ENCODE measurements around the gene CKLF.
"Not testable (repeated sequence)": the region's sequence is repeated elsewhere in the genome, so short reads cannot be mapped to it uniquely, and the experiment has no call there.

Gene CKLF, protein sequence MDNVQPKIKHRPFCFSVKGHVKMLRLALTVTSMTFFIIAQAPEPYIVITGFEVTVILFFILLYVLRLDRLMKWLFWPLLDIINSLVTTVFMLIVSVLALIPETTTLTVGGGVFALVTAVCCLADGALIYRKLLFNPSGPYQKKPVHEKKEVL

DNA sequence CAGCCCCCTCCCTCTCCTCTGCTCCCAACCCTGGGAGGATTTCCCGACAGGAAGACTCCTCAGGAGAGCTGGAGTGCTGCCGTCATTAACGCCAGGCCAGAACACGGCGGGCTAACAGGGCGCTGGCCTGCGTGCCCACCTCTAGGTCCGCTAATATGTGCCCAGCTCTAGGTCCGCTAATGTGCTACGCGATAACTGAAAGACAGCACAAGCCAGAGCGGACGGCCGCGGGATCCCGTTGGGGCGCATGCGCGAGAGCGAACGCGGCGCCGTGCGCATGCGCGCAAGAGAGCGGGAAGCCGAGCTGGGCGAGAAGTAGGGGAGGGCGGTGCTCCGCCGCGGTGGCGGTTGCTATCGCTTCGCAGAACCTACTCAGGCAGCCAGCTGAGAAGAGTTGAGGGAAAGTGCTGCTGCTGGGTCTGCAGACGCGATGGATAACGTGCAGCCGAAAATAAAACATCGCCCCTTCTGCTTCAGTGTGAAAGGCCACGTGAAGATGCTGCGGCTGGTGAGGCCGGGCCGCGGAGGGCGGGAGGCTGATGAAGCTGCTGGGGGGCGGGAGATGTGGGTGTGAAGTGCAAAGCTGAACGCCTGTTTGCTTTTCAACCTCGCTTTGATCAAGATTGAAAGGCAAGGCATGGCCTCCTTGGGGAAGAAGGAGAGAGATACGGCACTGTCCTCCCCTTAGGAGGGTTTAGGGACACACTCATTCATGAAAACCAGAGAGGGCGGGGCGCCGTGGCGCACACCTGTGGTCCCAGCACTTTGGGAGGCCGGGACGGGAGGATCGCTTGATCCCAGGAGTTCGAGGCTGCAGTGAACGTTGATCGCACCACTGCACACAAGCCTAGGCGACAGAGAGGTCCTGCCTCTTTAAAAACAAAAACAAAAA lies at the start of gene CKLF:
CKLF (plus strand) TSS at position 291 of the 892 bp plus-strand sequence; CDS start at position 431, 140 bp downstream.
- H3K9me3 Mint-ChIP-seq, result no peaks in the 10 kb centered on the region
- peaks cover 84% of the 10 kb centered on the region for H3K4me1 Mint-ChIP-seq (ENCODE audit: low read depth)
- H3K27me3 Mint-ChIP-seq, result no peaks in the 10 kb centered on the region
- H3K27ac Mint-ChIP-seq, result peak within 1 kb of the TSS; percentile 95
- H3K4me3 Mint-ChIP-seq, result peak within 1 kb of the TSS; percentile 92
- peaks cover 41% of the 10 kb centered on the region for H3K36me3 Mint-ChIP-seq (ENCODE audit: low read depth)

DNA sequence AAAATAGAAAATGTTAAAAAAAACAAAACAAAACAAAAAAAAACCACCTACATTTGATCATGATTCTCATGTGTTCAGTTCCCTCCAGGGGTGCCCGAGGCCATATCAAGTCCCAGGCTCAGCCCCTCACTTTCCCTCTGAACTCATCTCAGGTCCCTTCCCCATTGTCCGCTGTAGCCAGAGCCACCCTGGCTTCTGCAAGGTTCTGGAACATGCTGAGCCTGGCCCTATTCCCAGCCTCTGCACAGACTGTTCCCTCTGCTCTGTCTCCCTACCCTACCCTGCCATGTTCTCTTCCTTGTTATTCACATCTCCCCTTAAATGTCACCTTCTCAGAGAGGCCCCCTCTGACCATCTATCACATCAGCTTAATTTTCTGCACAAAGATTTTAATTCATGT lies 49.3 kb upstream of the CKLF start:
- H3K9me3 Mint-ChIP-seq, result no peaks in the 10 kb centered on the region
- H3K27me3 Mint-ChIP-seq, result no peaks in the 10 kb centered on the region
- peaks cover 1% of the 10 kb centered on the region for H3K4me1 Mint-ChIP-seq (ENCODE audit: low read depth)
- no peak overlapping the region for H3K27ac Mint-ChIP-seq
- H3K4me3 Mint-ChIP-seq, result no peak overlapping the region
- H3K36me3 Mint-ChIP-seq (ENCODE audit: low read depth), result no peaks in the 10 kb centered on the region

DNA sequence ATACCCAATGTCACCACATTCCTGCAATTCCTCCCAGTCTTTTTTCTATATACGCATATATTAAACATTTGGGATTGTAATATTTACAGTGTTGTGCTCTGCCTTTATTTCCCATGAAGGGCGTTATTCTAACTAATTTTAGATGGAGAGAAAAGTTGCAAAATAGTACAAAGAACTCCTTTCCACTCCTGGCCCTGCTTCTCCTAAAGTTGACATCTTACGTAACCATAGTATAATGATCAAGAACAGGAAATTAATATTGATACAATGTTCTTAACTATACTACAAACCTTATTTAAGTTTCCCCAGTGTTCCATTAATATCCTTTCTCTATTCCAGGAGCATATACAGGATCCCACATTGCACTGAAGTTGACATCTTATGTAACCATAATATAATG lies 48.8 kb upstream of the CKLF start:
- Mint-ChIP-seq H3K27ac (no peak overlapping the region), H3K4me3 (no peak overlapping the region), H3K9me3 (no peaks in the 10 kb centered on the region), H3K36me3 (ENCODE audit: low read depth) (no peaks in the 10 kb centered on the region), H3K27me3 (no peaks in the 10 kb centered on the region), H3K4me1 (ENCODE audit: low read depth) (peaks cover 7% of the 10 kb centered on the region)

DNA sequence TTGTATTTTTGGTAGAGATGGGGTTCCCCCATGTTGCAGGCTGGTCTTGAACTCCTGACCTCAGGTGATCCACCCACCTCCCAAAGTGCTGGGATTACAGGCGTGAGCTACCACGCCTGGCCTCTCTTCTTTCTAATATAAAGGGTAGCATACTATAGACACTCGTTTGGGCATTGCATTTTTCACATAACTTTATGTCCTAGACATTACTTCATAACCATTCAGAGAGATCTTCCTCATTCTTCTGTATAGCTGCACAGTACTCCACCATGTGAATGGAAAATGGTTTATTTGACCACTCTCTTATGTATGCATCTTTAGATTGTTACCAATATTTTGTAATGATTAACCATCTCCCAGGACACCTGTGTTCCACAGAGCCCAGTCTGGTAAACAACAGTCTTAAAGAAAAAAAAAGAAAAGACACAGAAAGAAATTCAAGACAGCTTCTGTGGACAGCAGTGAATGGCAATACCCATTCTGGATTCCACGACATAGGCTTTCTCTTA lies 44.6 kb upstream of the CKLF start:
- H3K27me3 Mint-ChIP-seq, result no peaks in the 10 kb centered on the region
- H3K4me3 Mint-ChIP-seq, result no peak overlapping the region
- peaks cover 14% of the 10 kb centered on the region for H3K4me1 Mint-ChIP-seq (ENCODE audit: low read depth)
- peaks cover 6% of the 10 kb centered on the region for H3K36me3 Mint-ChIP-seq (ENCODE audit: low read depth)
- no peak overlapping the region for H3K27ac Mint-ChIP-seq
- no peaks in the 10 kb centered on the region for H3K9me3 Mint-ChIP-seq

DNA sequence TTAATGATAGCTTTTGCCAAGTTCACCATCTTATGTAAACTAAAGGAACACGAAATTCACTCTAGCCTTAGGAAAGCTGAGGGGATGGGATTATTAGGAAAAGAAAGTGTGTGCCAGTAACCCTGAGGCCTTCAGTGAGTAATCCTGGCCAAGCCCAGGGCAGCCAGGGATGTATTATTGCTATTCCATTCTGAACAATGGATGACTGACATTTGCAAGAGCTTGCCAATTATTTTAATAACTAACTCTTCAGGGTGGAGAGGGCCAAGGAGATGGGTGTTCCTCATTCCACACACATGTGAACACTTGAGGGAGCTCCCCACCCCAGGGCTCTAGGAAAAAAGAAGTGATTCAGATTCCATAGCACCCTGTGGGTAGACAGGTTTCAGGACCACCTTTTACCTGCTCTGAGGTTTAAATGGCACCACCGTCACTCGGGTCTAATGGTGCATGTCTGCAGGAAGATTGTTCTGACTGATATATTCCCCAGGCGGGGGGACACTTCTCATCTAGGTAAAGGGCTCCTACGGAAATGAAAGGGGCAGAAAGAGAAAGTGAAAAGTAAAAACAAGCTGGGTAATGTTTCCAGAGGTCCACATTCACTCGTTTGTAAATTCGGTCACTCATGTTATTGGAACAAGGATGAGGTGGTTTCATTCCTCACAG lies 44.0 kb upstream of the CKLF start:
- Mint-ChIP-seq H3K4me3 (no peak overlapping the region), H3K9me3 (no peaks in the 10 kb centered on the region), H3K27ac (no peak overlapping the region), H3K4me1 (ENCODE audit: low read depth) (peaks cover 14% of the 10 kb centered on the region), H3K27me3 (no peaks in the 10 kb centered on the region), H3K36me3 (ENCODE audit: low read depth) (peaks cover 6% of the 10 kb centered on the region)

DNA sequence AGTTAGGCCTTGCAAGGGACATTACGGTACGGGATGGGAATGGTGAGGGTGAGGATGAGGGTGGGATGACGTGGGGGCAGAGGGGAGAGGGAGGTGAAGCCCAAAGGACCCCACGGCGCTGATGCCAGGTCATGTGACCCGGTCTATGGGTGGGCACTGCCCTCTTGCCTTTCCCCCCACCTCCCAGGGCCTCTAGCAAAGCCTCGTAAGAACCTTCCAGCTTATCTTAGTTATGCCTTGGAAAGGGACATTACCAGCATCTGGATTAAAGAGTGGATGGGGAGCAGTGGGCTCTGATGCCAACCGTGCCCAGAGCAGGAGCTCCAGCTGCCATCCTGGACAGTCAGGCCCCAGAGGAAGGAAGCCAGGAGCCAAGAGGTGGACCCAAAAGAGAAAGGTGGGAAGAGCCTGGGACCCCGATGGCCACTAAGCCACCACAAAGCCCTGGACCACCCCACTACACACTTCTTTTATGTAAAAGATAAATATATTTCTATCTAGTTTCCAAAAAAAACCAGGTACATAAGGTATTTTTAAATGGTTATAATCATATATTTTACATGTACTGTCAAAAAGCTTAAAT lies 43.4 kb upstream of the CKLF start:
- Mint-ChIP-seq H3K4me1 (ENCODE audit: low read depth) (peaks cover 14% of the 10 kb centered on the region), H3K27me3 (no peaks in the 10 kb centered on the region), H3K27ac (no peak overlapping the region), H3K36me3 (ENCODE audit: low read depth) (peaks cover 6% of the 10 kb centered on the region), H3K9me3 (no peaks in the 10 kb centered on the region), H3K4me3 (no peak overlapping the region)

GRCh38 chr16:66509576-66509975 lies 42.8 kb upstream of the CKLF start:
- no peaks in the 10 kb centered on the region for H3K9me3 Mint-ChIP-seq
- H3K36me3 Mint-ChIP-seq (ENCODE audit: low read depth), result peaks cover 6% of the 10 kb centered on the region
- H3K27me3 Mint-ChIP-seq, result no peaks in the 10 kb centered on the region

GRCh38 chr16:66510298-66510697 lies 42.1 kb upstream of the CKLF start:
- H3K36me3 Mint-ChIP-seq (ENCODE audit: low read depth), result peaks cover 6% of the 10 kb centered on the region
- no peak overlapping the region for H3K27ac Mint-ChIP-seq
- no peak overlapping the region for H3K4me3 Mint-ChIP-seq
- H3K4me1 Mint-ChIP-seq (ENCODE audit: low read depth), result peaks cover 21% of the 10 kb centered on the region
- no peaks in the 10 kb centered on the region for H3K27me3 Mint-ChIP-seq
- H3K9me3 Mint-ChIP-seq, result no peaks in the 10 kb centered on the region

More at GRCh38 chr16:66509576-66509975, 42.8 kb upstream of the CKLF start:
- Mint-ChIP-seq H3K27ac (no peak overlapping the region), H3K4me1 (ENCODE audit: low read depth) (peaks cover 14% of the 10 kb centered on the region), H3K4me3 (no peak overlapping the region)

DNA sequence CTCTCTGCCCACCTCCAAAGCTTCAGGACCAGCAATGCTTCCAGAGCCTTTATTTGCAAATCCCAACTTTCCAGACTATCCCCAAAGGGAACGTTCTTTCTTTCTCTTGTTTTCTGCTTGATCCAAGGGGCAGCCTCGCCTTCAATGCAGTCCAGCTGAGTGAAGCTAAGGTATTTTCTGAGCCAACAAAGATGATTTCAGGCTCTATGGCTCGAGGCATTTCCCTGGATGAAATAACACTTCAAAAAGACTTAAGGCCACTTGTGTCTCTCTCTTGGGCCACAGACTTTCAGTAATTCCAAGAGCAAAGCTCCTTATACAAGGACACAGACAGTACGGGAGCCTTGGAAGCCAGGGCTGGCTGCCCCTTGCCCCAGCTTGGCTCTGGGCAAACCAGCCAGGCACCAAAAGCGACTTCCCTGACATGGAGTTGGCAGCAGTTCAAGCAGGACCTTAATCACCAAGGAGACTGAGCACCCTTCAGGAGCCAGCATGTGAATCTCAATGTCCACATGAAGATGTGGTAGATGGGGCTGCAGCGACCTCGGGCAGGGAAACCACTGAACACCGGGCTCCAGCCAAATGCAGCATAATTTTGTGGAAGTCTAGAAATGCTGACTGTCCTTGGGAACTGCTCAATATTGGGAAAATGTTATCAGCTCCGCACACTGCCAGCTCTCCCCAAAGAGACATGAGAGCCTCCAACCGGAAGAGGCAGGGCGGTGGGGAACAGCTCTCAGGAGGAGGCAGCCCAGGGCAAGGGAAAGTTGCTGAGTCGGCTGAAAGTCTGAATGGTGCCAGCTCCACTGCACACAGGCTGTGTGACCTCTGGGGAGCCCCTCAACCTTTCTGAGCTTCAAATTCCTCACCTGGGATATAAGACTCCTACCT lies 41.4 kb upstream of the CKLF start:
- H3K9me3 Mint-ChIP-seq, result no peaks in the 10 kb centered on the region
- peaks cover 6% of the 10 kb centered on the region for H3K36me3 Mint-ChIP-seq (ENCODE audit: low read depth)
- no peak overlapping the region for H3K27ac Mint-ChIP-seq
- H3K4me1 Mint-ChIP-seq (ENCODE audit: low read depth), result peaks cover 27% of the 10 kb centered on the region
- H3K27me3 Mint-ChIP-seq, result no peaks in the 10 kb centered on the region
- H3K4me3 Mint-ChIP-seq, result no peak overlapping the region

GRCh38 chr16:66511602-66512271 lies 40.6 kb upstream of the CKLF start:
- Mint-ChIP-seq H3K4me3 (no peak overlapping the region), H3K4me1 (ENCODE audit: low read depth) (peaks cover 35% of the 10 kb centered on the region), H3K9me3 (no peaks in the 10 kb centered on the region), H3K27me3 (no peaks in the 10 kb centered on the region), H3K36me3 (ENCODE audit: low read depth) (peaks cover 6% of the 10 kb centered on the region), H3K27ac (no peak overlapping the region)

DNA sequence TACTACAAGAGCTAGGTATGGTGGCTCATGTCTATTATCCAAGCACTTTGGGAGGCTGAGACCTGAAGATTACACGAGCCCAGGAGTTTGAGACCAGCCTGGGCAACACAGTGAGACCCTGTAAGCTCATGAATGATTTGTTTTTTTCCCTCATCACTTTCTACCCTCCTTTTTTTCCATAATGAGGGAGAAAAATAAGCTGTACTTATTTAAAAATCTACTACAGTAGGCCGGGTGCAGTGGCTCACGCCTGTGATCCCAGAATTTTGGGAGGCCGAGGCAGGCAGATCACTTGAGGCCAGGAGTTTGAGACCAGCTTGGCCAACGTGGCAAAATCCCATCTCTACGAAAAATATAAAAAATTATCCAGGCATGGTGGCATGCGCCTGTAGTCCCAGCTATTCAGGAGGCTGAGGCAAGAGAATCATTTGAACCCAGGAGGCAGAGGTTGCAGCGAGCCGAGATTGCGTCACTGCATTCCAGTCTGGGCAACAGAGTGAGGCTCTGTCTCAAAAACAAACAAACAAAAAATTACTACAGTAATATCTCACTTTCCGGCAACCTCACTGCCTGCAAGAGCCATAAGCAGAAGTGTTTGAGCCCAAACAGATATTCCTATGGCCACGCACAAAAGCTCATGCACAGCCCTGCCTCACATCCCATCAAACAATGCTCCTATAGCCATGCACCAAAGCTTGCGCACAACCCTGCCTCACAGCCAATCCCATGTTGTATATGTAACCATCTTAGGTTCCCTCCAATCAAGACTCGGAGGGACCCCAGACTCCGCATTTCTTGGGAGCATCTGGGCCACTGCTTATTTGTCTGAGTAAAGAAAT lies 39.9 kb upstream of the CKLF start:
- Mint-ChIP-seq H3K36me3 (ENCODE audit: low read depth) (peaks cover 6% of the 10 kb centered on the region), H3K9me3 (no peaks in the 10 kb centered on the region), H3K4me1 (ENCODE audit: low read depth) (peaks cover 43% of the 10 kb centered on the region), H3K27me3 (no peaks in the 10 kb centered on the region), H3K27ac (no peak overlapping the region), H3K4me3 (no peak overlapping the region)

DNA sequence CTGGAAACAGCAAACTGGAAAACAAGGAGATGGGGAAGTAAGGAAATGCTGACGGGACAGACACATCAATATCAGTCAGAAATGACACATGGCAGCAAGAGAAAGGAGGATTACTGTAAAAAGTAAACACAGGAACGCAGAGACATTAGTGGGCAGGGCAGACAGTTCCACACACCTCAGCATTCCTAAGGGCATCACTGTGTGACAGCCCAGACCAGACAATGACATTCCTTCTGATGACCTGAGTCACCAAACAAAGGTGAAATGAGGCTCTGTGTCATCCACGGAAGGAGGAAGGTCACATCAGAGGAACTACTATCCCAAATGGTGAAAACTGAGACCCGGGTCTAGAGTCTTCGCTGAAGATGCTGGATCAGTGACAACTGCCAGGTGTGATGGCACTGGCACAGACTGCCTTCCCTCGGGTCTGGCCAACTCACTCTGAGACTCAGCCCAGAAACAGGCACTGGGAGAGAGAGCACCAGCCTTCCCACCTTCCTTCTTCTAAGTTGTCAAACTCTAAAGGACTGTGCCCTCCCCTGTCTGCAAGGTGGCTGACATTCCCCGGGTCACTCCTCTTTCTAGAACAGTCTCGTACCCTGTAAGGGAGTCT lies 39.2 kb upstream of the CKLF start:
- peaks cover 6% of the 10 kb centered on the region for H3K36me3 Mint-ChIP-seq (ENCODE audit: low read depth)
- no peak overlapping the region for H3K27ac Mint-ChIP-seq
- H3K4me1 Mint-ChIP-seq (ENCODE audit: low read depth), result peaks cover 47% of the 10 kb centered on the region
- H3K9me3 Mint-ChIP-seq, result no peaks in the 10 kb centered on the region
- H3K4me3 Mint-ChIP-seq, result no peak overlapping the region
- no peaks in the 10 kb centered on the region for H3K27me3 Mint-ChIP-seq

DNA sequence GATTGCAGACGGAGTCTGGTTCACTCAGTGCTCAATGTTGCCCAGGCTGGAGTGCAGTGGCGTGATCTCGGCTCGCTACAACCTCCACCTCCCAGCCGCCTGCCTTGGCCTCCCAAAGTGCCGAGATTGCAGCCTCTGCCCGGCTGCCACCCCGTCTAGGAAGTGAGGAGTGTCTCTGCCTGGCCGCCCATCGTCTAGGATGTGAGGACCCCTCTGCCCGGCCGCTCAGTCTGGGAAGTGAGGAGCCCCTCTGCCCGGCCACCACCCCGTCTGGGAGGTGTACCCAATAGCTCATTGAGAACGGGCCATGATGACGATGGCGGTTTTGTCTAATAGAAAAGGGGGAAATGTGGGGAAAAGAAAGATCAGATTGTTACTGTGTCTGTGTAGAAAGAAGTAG lies 38.0 kb upstream of the CKLF start:
- not testable (repeated sequence) for H3K27me3 Mint-ChIP-seq; H3K9me3 Mint-ChIP-seq; H3K27ac Mint-ChIP-seq; H3K4me3 Mint-ChIP-seq; H3K36me3 Mint-ChIP-seq (ENCODE audit: low read depth)
- H3K4me1 Mint-ChIP-seq (ENCODE audit: low read depth), result peaks cover 52% of the 10 kb centered on the region

All from stimulated activated naive CD8-positive, alpha-beta T cell treated with anti-CD3 and anti-CD28 coated beads, Interleukin-15, Interleukin-2, amounts not matched to agents 100 ng/mL and 50 ng/mL, for 24 hours (primary cell).